Panc1 (cell line): Measurements from ENCODE around the gene AQP12B. TPM values are rescaled to one million over a fixed set of nuclear protein-coding genes. Genes with fewer than 3 reads are reported as not detected.

Experiments used
- ATAC-seq: fragments of 200-7000 bp; cut with Tn5 transposase; 2 replicates; pipeline ENCODE4 v1.9.1; 2020; ENCODE audit warnings: mild to moderate bottlenecking, moderate library complexity
- BruUV-seq: library from RNA; stranded (reverse); fragments of 400-500 nt; replicated peaks from 2 replicates; lab custom pipeline; 2021; lab: Mats Ljungman, UMichigan
- CTCF ChIA-PET: fragments of 300-600 bp; sonication (Branson Sonifier 250); formaldehyde crosslinking; loops from one replicate; lab custom pipeline; 2022; ENCODE audit warnings: antibody characterized with exemption; lab: Charles Lee
- POLR2A ChIA-PET: fragments of 300-600 bp; sonication (Branson Sonifier 250); formaldehyde crosslinking; loops from one replicate; lab custom pipeline; 2022; ENCODE audit warnings: antibody characterized with exemption; lab: Charles Lee
- DNase-seq: peaks from one replicate; pipeline ENCODE4 v3.0.0-alpha.2; 2010; ENCODE audit warnings: low read depth, low spot score
- H3K27ac ChIP-seq: 2 replicates; pipeline ENCODE4 v1.5.1; 2011; ENCODE audit warnings: mild to moderate bottlenecking, low read length, inconsistent platforms
- H3K27me3 ChIP-seq: fragments of 200-500 bp; sonication (Bioruptor generic); 2 replicates; pipeline ENCODE4 v1.6.0; 2014; ENCODE audit warnings: low read length, inconsistent platforms; ENCODE audit not compliant: control insufficient read depth, insufficient read depth
- H3K36me3 ChIP-seq: fragments of 200-500 bp; sonication (Bioruptor generic); 2 replicates; pipeline ENCODE4 v1.5.1; 2014; ENCODE audit warnings: inconsistent platforms, mild to moderate bottlenecking, low read length, moderate library complexity; ENCODE audit not compliant: control insufficient read depth, insufficient read depth
- H3K4me1 ChIP-seq: 2 replicates; pipeline ENCODE4 v1.5.1; 2011; ENCODE audit warnings: inconsistent platforms, mild to moderate bottlenecking, low read length, moderate library complexity; ENCODE audit not compliant: control insufficient read depth, insufficient read depth
- H3K4me3 ChIP-seq, 2 experiments: 2 replicates each; pipeline ENCODE4 v1.5.1; 2011 to 2012; ENCODE audit warnings: low read depth in 2 of 2, low read length in 2 of 2, mild to moderate bottlenecking in 2 of 2, inconsistent platforms in 1 of 2, moderate library complexity in 1 of 2
- H3K9me3 ChIP-seq: fragments of 200-500 bp; sonication (Bioruptor generic); 2 replicates; pipeline ENCODE4 v1.5.1; 2014; ENCODE audit warnings: low read depth, mild to moderate bottlenecking, inconsistent platforms, low read length, moderate library complexity; ENCODE audit not compliant: control insufficient read depth, insufficient read depth
- CTCF ChIP-seq: fragments of 450-650 bp; IDR thresholded peaks from 2 replicates; pipeline ENCODE4 v1.5.1; 2017; ENCODE audit warnings: mild to moderate bottlenecking
- POLR2AphosphoS5 ChIP-seq: IDR thresholded peaks from 2 replicates; pipeline ENCODE4 v1.6.1; 2012; ENCODE audit warnings: mild to moderate bottlenecking, low read depth, low read length, moderate library complexity
- REST ChIP-seq, 2 experiments: IDR thresholded peaks; 2 replicates each; pipeline ENCODE4 v1.6.1; 2011 to 2012; ENCODE audit warnings: low read depth in 2 of 2, control low read depth in 1 of 2, low read length in 1 of 2, mild to moderate bottlenecking in 1 of 2, moderate library complexity in 1 of 2; ENCODE audit not compliant: insufficient read depth in 1 of 2
- SIN3A ChIP-seq: IDR thresholded peaks from 2 replicates; pipeline ENCODE4 v1.6.1; 2012; ENCODE audit warnings: low read depth, mild to moderate bottlenecking, low read length, moderate library complexity, borderline replicate concordance; ENCODE audit not compliant: insufficient read depth
- TCF7L2 ChIP-seq: IDR thresholded peaks from 2 replicates; pipeline ENCODE4 v1.6.1; 2011; ENCODE audit warnings: mild to moderate bottlenecking, low read depth, low read length, inconsistent platforms
- in situ Hi-C: cut with HindIII; loops from 2 replicates; pipeline ENCODE4 v1.10.0; 2016; ENCODE audit warnings: low sequenced_read_pairs, low pct_unique_long_range_greater_than_20kb
- intact Hi-C: fragments of 100-400 bp; cut with micrococcal nuclease; formaldehyde crosslinking; loops from one replicate; pipeline ENCODE4 v1.10.0; 2022; ENCODE audit not compliant: unreplicated experiment
- total RNA-seq: library from RNA; stranded (reverse); gene quantifications from one replicate; pipeline ENCODE4 v1.2.1, GENCODE V29; 2021; ENCODE audit not compliant: unreplicated experiment

Gene AQP12B
- total RNA-seq, 1 experiment from 2014 or later = not detected

- intact Hi-C loops = no loop called here
- no TSS peak for BruUV-seq
- no peaks in the 10 kb centered on the region for H3K27me3 ChIP-seq
- H3K9me3 ChIP-seq = no peaks in the 10 kb centered on the region
- no peak overlapping the region for H3K27ac ChIP-seq
- no peaks in the 10 kb centered on the region for H3K36me3 ChIP-seq
- ATAC-seq (no peak), DNase-seq (no peak)
- H3K4me1 ChIP-seq = no peaks in the 10 kb centered on the region
- in situ Hi-C loops = no loop called here
- POLR2A ChIA-PET = no interaction called here
- no peak overlapping the region for H3K4me3 ChIP-seq
- CTCF ChIA-PET = no interaction called here
- TF ChIP-seq POLR2AphosphoS5 = no peak
These were observed 5.3 kb upstream of the AQP12B start for GRCh38 chr2:240687741-240688552.

- ATAC-seq (no peak), DNase-seq (no peak)
- H3K4me3 ChIP-seq = no peak overlapping the region
- intact Hi-C loops = no loop called here
- in situ Hi-C loops = no loop called here
- H3K36me3 ChIP-seq = no peaks in the 10 kb centered on the region
- H3K4me1 ChIP-seq = no peaks in the 10 kb centered on the region
- BruUV-seq = no TSS peak
- H3K27ac ChIP-seq = no peak overlapping the region
- H3K9me3 ChIP-seq = no peaks in the 10 kb centered on the region
- no peaks in the 10 kb centered on the region for H3K27me3 ChIP-seq
- TF ChIP-seq REST (IDR thresholded peaks at IDR 0.05; ENCODE audit: insufficient read depth in 1 of 2, low read depth in 2 of 2, low read length in 1 of 2) (no peak), TCF7L2 (no peak), CTCF (no peak), POLR2AphosphoS5 (no peak), SIN3A (no peak)
- POLR2A ChIA-PET = no interaction called here
- CTCF ChIA-PET = no interaction called here
These were observed 4.5 kb upstream of the AQP12B start for GRCh38 chr2:240687045-240687740.

GRCh38 chr2:240686460-240686859, 3.8 kb upstream of the AQP12B start:
- POLR2A ChIA-PET = no interaction called here
- DNase-seq = no peak
- no peak for ATAC-seq
- TF ChIP-seq REST (IDR thresholded peaks at IDR 0.05; ENCODE audit: insufficient read depth in 1 of 2, low read depth in 2 of 2, low read length in 1 of 2) = no peak
- TF ChIP-seq CTCF = no peak
- TF ChIP-seq SIN3A = no peak
- TF ChIP-seq TCF7L2 = no peak
- no peak for TF ChIP-seq POLR2AphosphoS5
- Histone ChIP-seq H3K4me1 (no peaks in the 10 kb centered on the region), H3K27me3 (no peaks in the 10 kb centered on the region), H3K27ac (no peak overlapping the region), H3K4me3 (no peak overlapping the region), H3K9me3 (no peaks in the 10 kb centered on the region), H3K36me3 (no peaks in the 10 kb centered on the region)
- no TSS peak for BruUV-seq
- intact Hi-C loops = no loop called here
- CTCF ChIA-PET = no interaction called here
- in situ Hi-C loops = no loop called here
